HG02840 (cell line): ENCODE measurements around the gene RIIAD1.

Experiments
- ATAC-seq: cut with Tn5 transposase; IDR thresholded peaks from one replicate; pipeline ENCODE4 v1.9.1; 2021; ENCODE audit warnings: mild to moderate bottlenecking, moderate library complexity, moderate number of reproducible peaks; ENCODE audit not compliant: unreplicated experiment, low FRiP score

The RIIAD1 gene

DNA sequence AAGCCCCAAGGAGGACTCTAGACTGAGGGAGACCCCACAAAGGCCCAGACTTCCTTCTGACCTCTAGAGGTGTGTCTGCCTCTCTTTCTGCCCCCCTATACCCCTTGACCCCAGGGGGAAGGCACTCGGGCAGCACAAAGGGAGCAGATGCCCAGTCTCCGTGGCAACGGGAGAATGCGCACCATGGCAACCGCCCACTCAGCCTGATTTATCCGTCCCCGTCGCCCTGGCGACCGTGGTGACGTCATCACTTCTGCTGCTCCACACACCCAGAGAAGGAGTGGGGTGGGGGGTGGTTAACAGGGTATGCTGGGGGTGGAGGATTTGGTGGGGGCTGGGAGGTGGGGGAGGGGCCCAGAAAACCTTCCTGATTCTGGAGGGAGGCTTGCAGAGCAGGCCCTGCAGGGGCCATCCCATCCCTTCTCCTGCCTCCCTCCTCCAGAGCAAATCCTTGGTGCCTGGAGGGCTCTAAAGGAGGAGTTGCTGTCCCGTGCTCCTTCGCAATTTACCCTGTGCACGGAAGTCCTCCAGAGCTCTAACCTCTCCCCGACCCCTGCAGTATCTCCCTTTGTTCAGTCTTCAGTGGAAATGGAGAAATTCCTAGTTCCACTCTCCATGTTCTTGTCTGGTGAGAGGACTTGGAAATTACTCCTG is 11.0 kb upstream of the RIIAD1 start:
- no peak for ATAC-seq

DNA sequence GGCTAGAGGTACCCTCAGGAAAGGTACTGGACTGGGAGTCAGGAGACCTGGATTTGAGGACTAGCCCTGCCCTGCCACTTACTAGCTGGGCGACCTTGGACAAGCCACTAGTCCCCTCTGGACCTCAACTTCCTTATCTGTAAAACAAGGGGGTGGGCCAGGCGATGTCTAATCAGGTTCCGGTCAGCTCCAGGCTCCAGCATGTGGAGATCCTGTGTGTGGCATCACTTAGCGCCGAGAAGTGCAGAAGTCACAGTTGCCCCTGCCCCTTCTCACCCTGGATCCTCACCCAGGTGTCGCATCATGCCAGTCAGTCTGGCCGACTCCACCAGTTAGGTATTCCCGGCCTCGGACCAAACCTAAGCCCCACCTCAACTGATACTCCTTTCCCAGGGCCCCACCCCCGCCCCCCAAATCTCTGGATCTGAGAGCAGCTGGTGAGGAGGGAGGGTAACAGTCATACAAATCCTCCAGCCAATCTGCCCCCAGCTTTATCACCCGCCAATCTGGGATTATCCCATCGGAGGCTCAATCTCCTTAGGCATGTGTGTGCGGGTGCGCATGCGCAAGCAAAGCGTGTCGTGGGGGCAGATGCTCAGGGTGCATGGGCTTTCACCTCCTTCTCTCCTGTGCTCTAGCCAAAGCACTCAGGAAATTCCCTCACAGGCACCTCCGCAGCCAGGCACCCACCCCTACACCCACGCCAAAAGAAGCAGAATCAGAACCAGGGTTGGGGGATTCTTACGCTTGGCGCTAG is 10.1 kb upstream of the RIIAD1 start:
- no peak for ATAC-seq

DNA sequence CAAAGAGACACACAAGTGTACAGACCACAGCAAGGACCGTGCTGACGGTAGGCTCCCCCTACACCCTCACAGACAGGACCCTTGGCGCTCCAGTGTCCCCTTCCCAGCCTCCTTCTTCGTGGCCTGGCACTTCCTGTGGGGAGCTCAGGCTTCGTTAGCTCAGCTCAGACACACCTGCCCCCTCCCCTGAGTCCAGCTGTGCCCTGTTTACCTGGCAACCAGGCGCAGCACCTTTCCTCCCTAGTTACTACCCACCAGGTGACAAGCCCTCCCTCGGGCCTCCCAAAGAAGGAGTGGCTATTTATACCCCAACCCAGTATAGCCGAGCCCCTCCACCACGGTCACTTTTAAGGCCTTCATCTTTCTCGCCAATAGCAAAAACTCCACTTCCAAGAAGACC is 9.4 kb upstream of the RIIAD1 start:
- ATAC-seq = no peak

DNA sequence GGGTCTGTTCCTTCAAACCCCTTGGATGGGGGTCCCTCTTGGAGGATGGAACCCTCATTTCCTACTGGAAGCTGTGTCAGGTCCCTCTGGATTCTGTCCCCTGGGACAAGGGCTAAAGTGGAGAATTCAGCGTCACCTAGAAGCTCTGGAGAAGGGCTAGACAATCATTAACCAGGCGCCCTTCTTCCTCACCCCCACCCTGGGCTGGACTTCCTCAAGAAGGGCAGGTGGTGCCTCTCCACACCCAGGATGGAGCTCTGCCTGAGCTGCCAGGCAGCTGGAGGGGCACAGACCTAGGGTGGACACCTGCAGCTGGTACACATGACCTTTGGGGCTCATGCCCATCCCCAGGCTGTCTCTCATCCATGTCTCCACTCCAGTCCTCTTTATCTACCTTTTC is 8.3 kb upstream of the RIIAD1 start:
- ATAC-seq = no peak

DNA sequence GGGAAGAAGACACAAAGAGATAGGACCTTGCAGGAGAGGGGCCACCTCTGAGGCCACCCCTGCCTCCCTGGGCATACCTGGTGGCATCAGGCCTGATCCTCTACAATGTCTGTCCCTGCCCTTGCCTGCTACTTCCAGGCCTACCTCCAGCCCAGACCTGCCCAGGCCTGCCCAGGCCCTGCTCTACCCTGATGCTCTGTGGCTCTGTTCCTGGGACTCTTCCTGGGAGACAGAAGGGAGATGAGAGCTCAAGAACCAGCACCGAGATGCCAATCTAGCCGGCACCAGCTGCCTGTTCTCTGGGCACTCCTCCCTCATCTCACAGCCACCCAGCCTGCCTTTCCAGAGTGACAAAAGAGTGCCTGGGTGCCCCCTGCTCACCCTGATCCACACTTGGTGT is 7.4 kb upstream of the RIIAD1 start:
- no peak for ATAC-seq

DNA sequence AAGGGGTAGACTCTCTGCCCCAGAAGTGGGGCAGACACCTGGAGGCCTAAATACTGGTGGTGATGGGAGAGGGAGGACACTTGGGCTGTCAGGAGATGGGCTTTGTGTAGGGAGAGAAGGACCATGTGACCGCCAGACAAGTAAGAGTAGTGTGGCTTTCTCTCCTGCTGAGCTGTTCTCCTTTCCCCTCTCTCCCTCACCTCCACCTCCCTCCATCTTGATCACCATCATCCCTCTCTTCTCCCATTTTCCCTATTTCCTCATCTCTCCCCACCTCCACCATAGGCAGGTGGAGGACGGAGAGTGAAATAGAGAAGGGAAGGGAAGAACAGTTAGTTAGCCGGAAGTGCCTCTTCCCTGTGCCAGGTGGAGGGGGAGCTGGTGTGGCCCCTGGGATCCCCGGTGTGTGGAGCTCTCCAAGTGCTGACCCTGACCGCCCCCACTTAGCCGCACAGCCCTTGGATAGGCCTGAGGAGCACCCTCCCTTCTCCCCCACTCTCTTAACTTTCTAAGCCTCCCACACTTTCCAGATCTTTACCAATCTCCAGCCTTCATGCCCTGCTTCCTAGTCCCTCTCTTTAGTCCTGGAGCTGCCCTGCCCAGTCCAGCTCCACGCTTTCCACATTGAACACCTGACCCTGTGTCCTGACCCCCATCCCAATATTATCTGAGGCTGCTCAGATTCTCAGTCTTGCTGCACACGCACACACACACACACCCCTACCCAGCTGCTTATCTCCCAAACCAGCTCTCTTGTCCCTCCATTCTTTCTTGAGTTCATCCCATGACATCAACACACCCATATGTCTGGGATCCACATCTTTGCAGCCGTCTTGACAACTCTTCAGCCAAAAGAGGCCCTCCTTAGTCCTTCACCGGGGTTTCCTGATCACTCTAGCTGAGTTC is 6.2 kb upstream of the RIIAD1 start:
- ATAC-seq = no peak

DNA sequence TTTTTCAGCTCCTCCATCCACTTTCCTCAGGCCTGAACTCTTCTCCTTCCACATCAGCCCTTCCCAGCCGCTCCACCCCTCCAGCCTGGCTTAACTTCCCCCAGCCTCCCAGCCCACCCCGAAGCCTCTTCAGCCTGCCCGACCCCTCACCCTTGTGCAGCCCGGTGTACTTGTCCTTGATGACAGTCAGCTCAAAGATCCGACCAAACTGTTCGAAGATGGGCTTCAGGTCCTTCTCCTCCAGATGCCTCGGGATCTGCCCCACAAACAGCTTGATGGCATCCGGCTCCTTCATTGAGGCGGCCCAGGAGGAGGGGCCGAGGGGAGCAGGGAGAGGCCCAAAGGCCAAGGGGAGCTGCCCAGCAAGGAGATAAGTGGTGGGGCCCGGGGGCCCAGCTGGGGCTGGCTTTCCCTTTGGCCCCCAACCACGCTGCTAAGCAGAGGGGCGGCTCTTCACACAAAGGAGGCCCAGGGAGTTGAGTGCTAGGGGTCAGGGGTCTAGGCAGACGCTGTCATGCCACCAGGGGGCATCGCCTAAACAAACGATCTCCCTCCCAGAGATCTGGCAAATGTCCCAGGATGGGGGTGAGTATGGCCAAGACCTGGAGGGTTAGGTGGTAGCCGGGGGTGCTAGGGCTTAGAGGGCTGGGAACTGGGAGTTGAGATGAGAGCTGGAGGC is 5.5 kb upstream of the RIIAD1 start:
- ATAC-seq = no peak

DNA sequence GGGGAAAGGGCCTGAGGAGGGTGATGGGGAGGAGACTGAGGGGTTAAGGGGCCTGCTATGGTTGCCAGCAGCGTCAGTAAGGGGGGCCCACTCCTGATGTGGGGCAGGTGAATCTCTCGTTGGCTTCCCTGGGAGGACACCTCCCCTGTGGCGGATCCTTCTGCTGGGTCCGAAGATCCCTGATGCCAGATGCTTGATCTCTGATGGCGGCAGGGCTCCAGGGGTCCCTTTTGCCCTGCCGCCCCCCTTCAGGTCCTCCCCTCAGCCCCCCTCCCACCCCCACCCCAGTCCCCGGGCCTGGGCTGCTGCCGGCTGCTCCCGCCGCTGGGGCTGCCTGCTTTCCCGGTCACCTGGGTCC is 4.9 kb upstream of the RIIAD1 start:
- ATAC-seq = no peak

DNA sequence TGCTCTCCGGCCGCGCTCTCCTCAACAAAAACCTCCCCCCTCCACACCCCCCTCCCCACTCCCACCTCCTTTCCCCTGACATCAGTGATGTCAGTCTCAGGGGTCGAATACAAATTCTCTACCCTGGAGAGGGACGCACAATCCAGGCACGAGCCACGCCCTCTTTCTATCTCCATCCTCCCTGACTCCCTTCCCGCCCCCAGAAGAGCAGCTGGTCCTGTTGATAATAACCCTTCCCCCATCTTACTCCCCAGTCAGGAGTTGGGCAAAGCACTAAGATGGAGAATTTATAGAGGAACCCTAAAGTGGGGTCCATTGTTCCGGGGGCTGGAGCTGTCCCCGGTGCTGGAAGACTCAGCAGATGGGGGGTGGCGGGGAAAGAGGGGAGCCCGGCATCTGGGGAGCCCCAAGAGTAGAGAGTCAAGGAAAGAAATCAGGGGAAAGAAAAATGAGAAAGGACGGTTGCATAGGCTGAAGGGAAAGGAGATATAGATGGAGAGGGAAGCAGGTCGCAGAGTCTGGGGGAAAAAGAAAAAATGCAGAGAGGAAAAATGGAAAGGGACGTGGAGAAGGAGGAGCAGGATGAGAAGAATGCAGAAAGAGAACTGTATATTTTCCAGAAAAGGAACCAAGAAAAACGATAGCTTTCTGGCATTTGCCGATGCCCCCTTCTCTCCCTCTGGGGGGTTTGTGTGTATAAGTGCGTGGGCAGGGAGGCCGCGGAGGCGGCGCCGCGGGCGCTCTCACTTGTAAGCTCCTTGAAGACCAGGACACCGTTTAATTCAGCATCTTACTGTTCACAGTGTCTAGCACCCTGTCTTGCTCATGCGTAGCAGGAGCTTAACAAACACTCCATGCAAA is 4.3 kb upstream of the RIIAD1 start, which contains the start of gene CELF3:
TSS of gene CELF3 (minus strand) at position 33 of the 861 bp plus-strand sequence. CDS start 783 bp downstream, outside the sequence.
- no peak for ATAC-seq

DNA sequence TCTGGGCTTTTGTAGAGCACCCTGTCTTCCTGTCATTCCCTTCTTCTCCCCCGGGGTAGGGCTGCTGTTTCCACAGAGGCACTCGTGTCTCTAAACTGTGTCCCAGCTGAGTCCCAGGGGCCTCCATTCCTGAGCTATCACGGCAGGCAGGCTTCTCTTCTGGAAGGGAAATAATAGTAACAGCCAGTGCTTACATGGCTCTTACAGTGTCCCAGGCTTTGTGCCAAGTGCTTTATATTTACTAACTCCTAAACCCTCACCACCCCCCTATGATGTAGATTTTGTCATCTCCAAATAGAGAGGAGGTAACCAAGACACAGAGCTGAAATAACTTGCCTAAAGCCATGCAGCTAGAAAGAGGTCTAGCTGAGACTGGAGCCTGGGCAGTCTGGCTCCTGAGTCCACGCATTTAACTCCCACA is 3.3 kb upstream of the RIIAD1 start:
- ATAC-seq = no peak

DNA sequence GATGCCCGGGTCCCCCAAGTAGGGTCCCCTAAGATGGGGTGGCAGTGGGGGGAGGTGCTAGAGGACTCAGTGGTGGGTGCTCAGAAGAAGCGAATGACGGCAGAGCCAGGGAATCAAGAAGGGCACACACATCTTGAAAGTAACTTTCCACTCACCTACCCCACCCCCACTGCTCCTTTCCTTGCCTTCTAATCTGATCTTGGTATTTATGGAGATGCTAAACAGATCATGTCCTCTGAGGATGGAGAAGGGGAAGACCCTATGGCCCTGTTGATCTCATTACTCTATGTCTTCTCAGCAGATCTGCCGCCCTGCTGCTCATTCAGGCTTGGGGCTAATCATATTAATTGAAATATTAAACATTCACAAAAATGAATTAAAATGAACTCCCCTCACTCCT is 2.7 kb upstream of the RIIAD1 start:
- ATAC-seq = no peak

DNA sequence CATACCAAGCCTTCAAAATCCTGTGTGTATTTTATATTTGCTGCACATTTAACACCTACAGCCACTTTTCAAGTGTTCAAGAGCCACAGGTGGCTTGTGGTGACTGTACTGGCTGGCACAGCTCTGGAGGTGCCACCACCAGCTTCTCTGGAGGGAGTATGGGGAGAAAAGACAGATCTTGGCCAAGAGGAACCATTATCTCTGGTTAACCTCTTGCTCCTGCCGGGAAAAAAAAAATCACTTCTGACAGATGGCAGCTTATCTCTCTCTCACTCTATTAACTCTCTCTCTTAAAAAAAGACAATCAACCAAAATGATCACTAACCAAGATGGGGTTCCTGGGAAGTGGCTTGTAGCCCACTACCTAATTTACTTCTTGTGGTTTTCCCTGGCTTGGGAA is 1.2 kb upstream of the RIIAD1 start:
- ATAC-seq = no peak

DNA sequence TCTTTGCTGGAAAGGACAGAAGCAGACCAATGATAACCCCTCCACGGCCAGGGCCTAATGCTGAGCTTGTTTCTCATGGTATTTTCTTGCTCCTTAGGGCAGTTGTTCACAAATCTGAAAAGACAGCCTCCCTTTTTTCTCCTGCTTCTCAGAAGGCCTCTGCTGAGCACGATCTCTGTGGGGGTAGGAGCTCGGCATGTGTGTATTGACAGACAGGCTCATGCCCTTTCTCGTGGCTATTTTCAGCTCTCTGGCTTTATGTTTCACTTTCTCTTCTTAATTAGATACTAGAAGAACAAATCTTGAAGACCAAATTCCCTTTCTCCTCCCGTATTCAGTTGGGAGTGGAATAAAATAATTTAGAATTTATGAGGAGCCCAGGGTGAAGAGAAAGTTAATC is 768 bp upstream of the RIIAD1 start:
- ATAC-seq = no peak

DNA sequence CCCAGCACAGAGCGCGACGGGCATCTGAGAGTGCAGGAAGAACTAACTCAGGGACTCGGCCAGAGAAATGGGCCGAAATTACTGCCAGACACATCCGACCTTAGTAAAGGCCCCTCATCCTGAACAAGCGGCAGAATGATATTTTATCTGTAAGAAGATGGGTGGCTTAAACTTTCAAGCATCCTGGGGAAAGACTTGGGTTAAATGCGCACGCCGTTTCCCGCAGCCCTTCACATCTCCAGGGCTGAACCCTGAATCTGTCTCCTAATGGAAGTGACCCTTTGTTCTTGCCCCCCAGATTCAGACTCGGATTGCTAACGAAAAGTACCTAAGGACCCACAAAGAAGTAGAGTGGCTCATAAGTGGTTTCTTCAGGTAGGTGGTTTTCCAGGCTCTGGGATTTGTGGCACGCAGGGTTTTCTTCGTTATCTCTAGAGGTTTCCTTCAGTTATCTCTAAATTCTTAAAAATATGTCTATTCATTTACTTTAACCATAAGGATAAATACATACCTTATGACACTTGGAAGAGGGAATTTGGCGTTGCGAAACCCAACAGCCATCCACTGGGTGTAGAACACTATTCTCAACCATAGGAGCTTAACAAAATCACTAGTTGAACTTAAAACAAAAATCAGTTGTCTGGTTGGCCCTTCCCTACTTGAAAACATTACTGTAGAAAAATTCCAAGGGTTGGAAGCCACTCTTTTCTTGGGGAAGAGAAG is 627 bp downstream of the RIIAD1 start:
- ATAC-seq = no peak

DNA sequence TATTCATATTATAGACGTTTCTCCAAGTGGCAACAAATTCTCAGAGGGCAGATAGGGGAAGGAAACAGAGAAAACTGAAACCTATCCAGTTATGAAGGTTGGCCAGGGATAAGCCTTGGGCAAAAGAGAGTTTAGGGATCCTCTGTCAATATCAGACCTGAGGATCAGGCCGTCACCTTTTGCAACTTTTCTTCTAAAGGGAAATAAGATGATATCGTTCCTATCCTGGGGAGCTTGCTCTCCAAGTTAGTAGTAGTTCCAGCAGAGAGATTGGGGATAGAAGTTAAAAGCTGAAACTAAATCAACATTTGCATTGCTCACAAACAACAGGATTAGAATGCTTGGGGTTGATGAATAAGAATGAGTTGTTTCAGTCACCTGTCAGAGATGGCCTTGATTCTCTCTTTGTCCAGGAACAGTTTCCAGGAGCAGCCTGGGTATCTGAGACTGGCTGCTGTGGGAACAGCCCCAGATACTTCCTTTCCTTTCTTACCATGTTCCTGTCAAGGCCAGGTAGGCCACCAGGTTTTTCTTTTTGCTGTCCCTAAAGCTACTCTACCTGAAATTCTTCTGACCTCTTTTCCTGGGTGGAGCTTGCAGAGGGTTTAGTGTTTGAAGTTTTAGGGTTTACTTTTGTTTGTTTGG is 2.5 kb downstream of the RIIAD1 start:
- ATAC-seq = no peak

DNA sequence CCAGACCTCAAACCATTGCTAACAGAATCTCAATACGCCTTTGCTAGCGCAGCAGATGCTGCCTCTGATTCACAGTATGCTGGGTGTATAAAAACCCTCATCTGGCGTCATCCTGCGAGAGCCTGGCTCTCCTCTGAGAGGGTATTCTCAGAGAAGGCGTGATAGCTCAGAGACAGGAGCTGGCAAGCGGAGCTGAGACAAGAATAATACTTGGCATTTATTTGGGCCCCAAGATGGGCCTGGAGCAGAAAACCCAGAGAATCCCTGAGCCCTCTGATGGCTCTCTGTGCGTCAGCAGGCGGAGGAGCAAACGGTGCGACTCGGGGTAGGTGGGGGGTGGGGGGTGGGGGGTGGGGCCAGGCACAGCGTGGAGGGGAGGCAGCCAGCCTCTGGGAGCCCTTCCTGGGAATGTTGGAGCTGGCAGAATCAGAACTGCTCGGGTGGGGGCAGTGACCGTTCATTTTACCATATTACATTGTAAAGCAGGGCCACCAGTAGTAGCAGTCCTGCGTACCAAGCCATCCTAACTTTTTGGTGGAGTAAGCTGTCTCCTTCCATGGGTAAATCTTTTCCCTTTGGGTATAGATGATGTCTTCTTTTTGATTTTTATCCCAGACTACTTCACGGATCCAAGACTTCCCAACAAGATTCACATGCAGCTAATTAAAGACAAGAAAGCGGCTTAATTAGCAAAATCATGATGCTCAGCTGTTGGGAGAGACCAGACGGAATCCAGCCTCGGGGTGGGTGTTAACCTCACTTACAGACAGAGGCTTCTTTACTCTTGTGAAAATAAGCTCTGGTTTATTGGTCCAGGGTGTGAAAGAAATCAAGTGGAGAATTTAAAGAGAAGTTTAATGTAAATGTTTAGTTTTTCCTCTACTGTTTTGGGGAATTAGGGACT is 7.1 kb downstream of the RIIAD1 start:
- no peak for ATAC-seq

DNA sequence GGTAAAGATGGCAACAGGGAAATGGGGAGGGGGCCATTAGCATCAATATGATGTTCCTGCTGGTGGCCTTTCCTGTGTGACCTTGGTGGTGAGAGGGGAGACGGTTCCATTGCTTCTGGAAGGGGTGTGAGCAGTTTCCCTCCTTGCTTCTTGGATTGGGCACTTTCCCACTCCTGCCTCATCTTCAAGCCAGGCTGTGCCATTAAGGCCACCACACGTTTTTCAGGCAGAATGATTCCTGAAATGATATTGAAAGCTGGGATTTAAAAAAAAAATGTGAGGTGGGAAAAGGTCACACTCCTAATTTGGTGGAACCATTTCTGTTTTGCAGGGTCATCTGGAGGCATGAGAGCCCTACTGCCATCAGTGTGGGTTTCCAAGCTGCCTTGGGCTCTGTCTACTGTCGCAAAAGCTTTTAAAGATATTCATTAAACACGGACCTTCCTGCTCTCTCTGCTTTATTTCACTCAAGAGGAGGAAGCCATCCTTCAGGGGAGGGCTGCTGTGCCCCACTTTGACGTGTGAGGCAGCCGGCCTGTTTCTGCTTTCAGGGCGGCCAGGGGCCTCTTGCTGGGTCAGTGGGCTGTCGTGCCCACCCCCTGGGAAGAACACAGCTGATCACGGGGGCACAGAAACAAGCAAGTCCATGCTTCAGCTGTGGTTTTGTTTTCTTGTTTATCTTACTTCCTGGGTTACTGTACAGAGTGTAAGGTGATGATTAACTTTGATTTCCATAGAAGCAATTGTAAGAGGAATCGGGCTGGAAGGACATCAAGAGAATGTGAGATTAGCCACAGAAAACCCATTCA is 8.0 kb downstream of the RIIAD1 start:
- no peak for ATAC-seq
